ENCODE results near the gene CLVS2.

The CLVS2 gene

DNA sequence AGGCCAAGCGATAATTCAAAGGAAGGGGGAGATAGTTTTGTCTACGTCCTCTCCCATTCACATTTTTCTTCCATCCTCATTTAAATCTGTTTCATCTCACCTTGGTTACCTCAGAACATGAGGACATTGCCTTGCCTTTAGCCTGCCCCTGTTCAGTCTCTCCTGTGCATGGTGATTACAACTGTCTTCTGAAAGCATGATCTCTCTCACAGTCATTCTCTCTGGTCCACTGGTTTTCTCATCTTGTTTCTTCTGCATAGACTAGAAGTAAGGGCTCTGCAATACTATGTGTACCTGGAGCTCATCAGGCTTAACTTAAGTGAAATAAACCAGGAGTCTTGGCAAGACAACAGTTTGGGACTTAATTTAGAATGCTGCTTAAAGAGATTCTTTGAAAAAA, 31.4 kb downstream of the CLVS2 start:
- DNase-seq, result no peak

DNA sequence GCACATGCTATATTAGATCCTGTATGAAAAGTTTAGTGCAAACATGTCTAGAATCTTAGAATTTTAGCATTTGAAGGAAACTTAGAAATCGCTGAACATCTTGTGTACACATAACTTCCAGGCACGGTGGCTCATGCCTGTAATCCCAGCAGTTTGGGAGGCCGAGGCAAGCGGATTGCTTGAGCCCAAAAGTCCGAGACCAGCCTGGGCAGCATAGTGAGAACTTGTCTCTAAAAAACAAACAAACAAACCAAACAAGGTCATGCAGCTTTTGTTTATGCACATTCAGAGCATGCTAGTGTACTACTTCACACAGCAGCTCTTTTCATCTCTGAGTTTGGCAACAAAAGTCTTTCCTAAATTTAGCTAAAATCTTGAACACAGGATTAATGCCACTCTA, 32.2 kb downstream of the CLVS2 start:
- no peak for DNase-seq

DNA sequence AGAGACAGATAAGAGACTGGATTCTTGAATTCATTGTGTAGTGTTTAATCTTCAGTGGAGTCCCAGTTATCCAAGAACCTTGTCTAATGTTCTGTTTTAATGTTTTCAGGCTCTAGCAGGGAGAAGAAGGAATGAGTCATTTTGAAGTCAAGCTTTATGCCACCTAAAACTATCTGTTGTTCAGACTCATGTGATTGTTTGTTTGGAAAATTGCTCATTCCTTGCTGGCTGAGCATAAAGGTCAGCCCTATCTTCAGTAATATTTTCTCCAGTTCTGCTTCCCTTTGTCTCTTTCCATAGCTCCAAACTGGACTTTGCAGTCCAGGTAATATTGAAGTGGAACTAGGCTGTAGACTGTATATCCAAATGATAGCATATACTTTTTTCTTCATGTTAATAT, 34.2 kb downstream of the CLVS2 start:
- no peak for DNase-seq

DNA sequence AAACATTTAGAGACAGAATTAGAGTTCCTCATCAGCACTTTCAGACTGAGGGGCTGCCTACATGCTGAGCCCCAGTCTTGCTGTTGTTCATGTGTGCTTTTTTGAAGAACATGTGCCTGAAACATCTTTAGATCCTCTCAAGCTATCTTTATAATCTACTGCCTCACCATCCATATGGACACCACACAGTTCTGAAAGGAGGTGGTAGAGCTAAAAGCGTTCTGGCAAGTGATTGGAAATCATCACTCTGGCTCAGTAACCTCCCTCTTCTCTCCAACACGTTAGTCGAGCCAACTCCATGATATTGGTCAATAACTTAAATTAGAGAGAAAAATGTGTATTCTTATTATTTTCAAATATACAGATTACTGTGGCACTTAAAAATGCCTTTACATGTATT, 40.6 kb downstream of the CLVS2 start:
- DNase-seq, result no peak

DNA sequence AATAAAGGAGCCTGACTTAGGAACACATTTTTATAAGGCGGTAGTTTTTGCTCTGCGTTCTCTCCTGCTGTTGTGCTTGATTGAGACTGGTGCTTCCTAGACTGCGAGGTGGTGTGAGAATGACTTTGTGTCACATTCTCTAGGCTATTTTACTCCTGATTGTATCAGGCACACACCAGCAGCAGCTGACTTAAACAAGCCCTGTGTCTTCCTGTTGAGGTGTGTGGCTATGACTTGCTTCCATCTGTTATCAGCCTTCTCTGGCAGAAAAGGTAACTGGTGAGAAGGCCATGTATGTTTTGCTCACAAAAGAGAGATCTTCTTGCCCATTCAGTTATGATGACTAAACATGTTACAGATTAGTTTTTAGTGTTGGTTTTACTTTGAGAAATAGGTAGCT, 43.4 kb downstream of the CLVS2 start:
- no peak for DNase-seq

DNA sequence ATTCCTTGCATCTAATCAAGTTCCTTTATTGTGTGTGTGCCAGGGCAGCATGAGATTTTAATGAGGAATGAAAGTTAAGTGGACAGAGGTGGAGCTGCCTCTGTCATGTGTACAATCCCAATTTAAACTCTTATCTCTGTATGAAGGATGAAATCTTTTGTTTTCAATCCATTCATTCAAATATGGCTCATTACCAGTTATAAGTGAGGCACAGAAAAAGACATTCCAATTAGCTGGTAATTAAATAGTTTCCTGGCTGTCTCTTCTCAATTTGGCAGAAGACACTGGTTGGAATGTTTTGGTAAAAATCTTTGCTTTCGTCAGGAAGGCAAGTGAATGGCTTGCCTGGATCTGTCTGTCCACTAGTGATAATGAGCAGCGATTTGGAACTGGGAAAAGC, 46.4 kb downstream of the CLVS2 start:
- no peak for DNase-seq

DNA sequence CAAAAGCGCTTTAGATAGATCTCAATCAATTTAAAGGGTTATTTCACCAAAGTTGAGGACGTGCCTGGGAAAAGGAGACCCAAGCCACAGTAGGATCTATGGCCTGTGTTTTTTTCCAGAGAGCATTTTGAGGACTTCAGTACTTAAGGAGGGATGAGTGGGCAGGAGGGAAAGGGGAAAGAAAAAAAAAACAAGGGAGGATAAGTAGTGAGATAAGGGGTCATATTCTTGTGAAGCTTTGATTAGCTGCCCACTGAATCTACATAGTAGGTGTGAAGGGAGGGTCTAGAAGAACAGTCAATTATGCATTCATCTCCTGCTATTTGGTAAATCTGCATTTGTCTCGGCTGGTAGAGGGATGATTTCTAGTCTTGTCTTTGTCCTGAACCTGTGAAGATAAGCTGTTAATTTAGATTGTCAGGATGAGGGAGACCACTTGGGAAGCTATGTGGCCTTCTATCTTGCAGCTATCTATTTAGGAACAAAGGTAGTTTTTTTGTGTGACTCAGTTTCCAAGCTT, 48.4 kb downstream of the CLVS2 start:
- DNase-seq, result no peak

DNA sequence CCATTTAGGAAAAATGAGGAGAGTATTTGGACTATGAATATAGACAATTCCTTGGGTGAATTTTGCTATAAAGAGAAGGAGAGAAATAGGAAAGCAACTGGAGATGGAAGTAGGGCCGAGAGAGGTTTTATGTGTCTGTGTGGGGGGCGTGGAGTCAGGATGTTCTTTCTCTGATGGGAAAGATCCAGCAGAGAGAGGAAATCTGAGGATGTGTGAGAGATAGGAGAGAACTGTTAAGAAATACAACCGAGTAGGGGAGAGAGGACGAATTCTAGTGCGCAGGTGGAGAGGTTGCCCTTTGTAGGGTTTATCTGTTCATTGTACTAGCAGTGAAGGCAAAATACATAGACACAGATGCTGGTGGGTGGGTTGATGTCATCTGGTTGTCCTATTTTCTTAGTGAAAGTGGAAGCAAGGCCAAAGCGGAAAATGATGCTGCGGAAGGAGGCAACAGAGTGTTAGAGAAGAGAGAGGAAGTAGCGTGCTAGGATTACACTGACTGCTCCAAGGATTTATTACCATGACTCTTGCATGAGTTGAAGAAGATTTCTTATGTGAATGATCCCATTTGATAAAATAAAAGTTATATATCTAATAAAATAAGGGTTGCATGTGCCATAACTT, 57.7 kb downstream of the CLVS2 start:
- DNase-seq, result no peak

DNA sequence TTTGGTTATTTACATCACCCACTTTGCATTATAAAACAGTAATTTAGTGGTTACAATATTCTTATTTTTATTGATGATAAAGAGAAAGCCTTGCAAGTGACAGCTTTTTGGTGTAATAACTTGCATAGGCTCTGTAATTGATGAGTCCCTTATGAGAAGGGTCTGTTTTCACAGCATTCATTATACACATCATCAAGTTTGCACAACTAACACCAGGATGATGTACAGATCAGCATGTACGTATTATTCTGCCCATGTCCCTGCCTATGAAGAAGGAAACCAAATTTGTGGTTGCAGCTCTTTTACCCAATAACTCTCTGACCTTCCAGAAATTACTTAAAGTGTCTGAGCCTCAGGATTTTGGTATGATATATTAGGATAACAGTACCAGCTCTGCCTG, 59.2 kb downstream of the CLVS2 start:
- DNase-seq, result no peak

DNA sequence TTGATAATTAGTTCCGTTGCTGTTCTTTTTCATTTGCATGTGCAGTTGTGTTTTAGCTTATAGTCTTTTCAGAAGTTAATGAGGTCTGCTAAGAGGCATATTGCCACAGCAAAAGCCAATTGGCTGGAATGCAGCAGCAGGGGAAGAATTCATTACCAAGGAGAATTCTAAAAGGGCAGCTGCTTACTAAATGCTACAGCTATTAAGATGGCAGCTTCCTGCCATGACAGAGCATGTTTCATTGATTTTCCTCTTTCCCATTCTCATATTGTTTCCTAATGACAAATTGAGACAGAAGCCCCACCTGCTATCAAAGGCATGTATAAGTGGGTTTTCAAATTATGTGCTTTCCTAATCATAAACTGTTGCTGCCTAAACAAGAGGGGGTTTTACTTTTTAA, 66.6 kb downstream of the CLVS2 start:
- no peak for DNase-seq

DNA sequence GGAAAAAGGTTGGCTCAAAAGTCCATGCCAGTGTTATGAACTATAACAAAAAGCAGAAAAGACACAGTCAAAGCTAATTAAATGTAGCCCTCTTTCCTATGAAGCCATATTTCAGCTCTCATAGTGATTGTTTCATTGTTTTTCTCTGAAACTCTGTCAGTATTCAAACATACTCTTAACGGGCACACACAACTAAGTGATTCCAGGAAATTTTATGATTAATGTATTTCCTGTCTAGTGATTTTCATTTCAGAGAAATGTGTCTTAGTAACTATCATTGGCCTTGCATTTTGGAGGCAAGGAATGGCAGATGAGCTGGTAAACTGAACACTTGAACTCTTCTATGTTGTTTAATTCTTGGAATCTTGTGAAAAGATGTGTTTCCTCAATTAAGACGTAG, 68.0 kb downstream of the CLVS2 start:
- DNase-seq, result no peak

DNA sequence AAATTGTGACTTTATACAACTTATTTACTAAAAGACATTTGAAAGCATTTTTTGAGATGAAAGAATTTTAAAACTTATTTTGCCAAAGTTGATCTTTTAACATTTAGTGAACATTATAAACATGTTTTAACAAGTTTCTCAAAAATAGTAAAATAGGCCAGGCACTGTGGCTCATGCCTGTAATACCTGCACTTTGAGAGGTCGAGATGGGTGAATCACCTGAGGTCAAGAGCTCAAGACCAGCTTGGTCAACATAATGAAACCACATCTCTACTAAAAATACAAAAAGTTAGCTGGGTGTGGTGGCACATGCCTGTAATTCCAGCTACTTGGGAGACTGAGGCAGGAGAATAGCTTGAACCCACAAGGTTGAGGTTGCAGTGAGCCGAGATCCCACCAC, 78.6 kb downstream of the CLVS2 start:
- DNase-seq, result no peak

DNA sequence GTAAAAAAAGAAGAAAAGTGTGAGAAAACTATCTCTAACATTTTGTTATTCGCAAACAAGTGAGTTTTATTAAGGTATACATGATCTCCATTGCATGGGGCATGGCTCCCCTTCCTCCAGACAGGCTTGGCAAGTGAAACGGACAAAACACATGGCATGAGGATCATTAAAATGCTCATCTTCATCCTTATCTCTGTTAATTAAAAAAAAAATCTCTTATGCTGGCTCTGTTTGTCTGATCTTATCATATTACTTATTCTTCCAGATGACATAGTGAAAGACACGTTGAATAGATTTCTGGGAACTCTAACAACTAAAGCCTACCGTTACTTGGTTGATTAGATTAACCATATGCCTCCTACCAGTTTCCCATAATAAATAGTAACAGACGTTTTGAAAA, 89.4 kb downstream of the CLVS2 start:
- DNase-seq, result no peak

DNA sequence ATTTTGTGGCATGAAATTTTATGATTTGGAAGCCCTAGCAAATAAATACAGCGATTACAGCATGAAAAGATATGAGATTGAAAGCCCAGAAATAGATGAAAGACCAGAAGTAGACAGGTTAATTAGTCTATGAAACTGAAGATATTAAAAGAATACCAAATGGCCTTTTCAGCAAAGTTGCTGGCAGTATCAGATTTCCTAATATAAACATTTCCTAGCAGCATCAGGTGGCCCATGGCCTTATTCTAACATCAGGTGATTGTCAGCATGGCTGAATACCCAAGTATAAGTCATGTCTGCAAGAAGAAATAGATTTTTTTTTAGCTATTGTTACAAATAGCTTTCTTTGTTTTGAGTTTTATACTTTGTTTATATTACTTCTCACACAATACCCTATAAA, 93.2 kb downstream of the CLVS2 start:
- no peak for DNase-seq

DNA sequence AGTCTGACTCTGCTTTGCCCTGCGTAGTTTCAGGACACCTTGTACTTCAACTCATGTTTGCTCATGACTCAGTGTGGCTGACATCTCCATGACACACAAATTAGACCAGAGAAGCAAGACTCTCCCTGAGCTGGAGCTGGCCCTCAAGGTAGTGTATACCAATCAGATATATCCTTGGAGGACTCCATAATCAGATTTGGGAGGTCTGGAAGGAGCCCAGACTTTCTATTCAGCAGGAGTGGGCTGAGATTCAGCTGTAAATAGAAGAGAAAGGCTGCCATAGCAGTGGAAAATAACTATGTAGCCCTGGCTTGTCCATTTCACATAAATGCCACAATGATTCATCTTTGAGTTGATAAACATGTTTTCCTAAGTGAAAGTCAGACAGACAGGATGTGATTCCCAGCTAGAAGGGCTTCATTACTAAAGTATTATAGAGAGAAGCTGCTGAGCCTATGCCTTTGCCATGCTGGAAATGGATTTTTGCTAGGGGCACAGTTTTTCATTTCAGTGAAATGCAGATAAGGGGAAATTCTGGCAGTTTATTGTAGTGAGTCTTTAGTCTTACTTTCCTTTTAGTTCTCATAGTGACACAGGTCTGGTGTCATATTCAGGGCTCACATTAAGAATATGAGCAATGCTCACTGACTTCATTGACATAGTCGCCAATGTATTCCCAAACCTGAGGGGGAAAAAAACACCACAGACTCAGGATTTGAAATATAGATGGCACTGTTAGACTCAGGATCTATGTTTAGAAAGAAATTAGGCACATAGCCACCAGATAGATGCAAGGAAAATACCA, 95.3 kb downstream of the CLVS2 start:
- no peak for DNase-seq

DNA sequence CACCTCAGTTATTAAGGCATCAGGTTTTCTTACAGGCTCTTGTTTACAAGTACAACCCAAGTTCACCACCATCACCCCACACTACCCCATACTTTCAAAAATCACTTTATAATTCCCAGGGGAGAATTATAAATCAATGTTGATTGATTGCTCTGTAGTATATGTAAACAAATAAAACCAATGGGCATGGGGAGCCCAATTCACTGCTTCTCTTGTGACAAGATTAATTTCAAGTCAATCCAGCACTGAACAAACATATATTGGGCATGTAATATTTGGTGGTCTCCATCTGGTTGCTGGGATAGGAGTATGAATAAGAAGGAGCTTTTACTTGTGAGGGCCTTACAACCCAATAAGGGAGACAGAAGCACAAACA, 95.8 kb downstream of the CLVS2 start:
- no peak for DNase-seq

DNA sequence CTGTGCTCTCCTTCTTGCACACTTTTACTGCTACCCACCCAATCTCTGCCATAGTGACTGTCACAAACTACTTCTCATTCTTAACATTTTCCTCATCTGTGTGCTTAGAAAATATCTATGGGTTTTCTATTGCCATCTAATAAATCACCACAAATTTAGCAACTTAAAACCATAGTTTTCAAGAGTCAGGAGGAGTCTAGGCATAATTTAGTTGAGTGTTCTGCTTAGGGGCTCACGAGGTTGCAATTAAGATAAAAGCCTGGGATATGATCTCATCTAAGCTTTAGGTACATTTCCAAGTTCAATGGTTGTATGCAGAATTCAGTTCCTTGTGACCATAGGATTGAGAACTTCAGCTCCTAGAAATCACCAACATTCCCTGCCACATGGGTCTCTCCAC, 98.8 kb downstream of the CLVS2 start:
- DNase-seq, result no peak

DNA sequence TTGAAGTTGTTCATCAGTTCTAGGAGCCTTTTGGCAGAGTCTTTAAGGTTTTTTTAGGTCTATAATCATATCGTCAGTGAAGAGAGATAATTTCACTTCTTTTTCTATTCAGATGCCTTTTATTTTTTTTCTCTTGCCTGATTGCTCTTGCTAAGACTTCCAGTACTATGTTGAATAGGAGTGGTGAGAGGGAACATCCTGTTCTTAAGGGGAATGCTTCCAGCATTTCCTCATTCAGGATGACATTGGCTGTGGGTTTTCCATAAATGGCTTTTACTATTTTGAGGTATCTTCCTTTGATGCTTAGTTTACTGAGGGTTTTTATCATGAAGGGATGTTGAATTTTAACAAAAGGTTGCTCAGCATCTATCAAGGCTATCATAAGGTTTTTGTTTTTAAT, 109.5 kb downstream of the CLVS2 start:
- DNase-seq, result no peak

DNA sequence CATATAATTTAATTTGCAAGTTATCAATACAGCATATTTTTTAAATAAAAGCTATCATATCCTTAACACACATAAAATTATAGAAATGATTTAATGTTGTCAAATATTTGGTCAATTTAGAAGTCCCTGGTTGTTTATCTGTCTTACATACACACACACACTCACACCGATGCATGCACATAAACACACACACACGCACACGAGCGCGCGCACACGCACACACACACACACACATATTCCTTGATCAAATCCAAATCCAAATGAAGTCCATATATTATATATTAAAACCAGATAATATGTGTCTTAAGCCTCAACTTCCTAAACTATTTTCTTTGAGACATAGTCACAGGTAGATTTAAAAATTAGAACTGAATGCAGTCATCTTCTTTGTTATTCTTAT, 120.3 kb downstream of the CLVS2 start:
- no peak for DNase-seq

DNA sequence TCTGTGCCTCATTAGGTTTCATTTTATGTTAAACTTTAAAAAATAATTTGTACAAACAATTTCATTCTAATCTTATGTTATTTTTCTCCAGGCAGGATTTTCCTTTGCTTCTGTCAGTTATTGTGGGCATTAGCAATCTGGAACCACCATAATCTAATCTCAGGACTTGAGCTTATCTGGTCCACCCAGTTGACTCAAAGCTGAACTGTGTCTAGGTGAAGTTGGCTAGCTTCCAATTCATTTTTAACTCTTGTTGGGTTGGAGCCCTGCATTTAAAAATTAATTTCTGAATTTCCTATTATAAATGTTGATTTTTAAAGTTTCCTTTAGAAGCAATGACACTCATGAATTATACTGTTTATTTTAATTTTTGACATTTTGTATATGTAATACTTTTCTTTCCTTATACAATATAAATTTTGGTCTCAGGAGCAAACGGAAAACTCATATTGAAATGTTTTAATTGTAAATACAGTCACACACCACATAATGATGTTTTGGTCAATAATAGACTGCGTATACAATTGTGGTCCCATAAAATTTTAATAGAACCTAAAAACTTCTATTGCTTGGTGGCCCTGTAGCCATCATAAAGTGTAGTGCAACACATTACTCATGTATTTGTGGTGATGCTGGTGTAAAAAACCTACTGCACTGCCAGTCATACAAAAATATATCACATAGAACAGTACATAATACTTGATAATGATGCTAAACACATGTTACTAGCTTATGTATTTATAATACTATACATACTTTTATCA, 121.3 kb downstream of the CLVS2 start:
- DNase-seq, result no peak

DNA sequence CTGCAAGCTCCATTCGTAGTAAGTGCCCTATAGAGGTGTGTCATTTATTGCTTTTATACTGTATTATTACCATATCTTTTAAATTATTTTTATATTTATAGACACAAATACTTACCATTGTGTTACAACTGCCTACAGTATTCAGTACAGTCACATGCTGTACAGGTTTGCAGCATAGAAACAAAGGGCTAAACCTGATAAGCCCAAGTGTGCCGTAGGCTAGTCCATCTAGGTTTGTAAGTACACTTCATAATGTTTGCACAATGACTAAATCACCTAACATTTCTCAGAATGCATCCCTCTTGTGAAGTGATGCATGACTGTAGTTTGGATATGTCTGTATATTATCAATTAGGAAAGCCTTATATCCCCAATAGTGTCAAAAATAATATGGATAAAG, 122.8 kb downstream of the CLVS2 start:
- DNase-seq, result no peak
